HepG2 (cell line): ENCODE measurements around the gene MINDY1. TPM values are rescaled to one million over a fixed set of nuclear protein-coding genes. Genes with fewer than 3 reads are reported as not detected.

Experiments used
- BCL6 ChIP-seq: IDR thresholded peaks from 2 replicates; pipeline ENCODE4 v1.6.1; 2016; ENCODE audit warnings: missing genetic modification reagents, missing compliant biosample characterization
- EEA1 ChIP-seq: sonication (generic); formaldehyde crosslinking; IDR thresholded peaks from 2 replicates; pipeline ENCODE4 v1.5.1; 2020; ENCODE audit warnings: mild to moderate bottlenecking, missing genetic modification reagents, borderline replicate concordance
- ERF ChIP-seq: IDR thresholded peaks from 2 replicates; pipeline ENCODE4 v1.6.1; 2018; ENCODE audit warnings: missing biosample characterization, missing genetic modification reagents
- GATAD2A ChIP-seq: IDR thresholded peaks from 2 replicates; pipeline ENCODE4 v1.6.1; 2016
- SOX6 ChIP-seq, 2 experiments: fragments of 450-650 bp in 1 of 2; sonication (generic) in 1 of 2; formaldehyde crosslinking in 1 of 2; IDR thresholded peaks; 2 replicates each; pipeline versions ENCODE4 v1.4.0 to v1.6.1; 2017 to 2020; ENCODE audit warnings: antibody characterized with exemption in 1 of 2, mild to moderate bottlenecking in 1 of 2, missing genetic modification reagents in 1 of 2
- SP5 ChIP-seq: IDR thresholded peaks from 2 replicates; pipeline ENCODE4 v1.6.1; 2016; ENCODE audit warnings: low read depth, borderline replicate concordance
- ZNF335 ChIP-seq: sonication (generic); formaldehyde crosslinking; IDR thresholded peaks from 2 replicates; pipeline ENCODE4 v1.4.0; 2020; ENCODE audit warnings: missing genetic modification reagents
- polyA plus RNA-seq, 8 experiments: library from polyadenylated mRNA; depleted of rRNA in 3 of 8; stranded (reverse) in 7 of 8; unstranded in 1 of 8; fragments of >200 nt; fragmentation: Illumina TruSeq in 4 of 8; extraction: Trizol in 4 of 8; gene quantifications; 2 replicates each; pipeline versions ENCODE4 v1.2.1 to v1.2.3, GENCODE V29; 2011 to 2016; ENCODE audit warnings: low read depth in 4 of 8, missing spikeins in 1 of 8, mixed read lengths in 1 of 8; ENCODE audit not compliant: insufficient read depth in 1 of 8
- total RNA-seq, 5 experiments: library from RNA; depleted of rRNA; stranded (reverse); fragments of >200 nt; fragmentation: Illumina TruSeq; extraction: Trizol; gene quantifications; 2 replicates each; pipeline ENCODE4 v1.2.3, GENCODE V29; 2016; ENCODE audit warnings: low read depth in 1 of 5
- TF ChIP-seq, protein P1 (sequence below): IDR thresholded peaks from 2 replicates; pipeline ENCODE4 v1.4.0; 2020; ENCODE audit warnings: mild to moderate bottlenecking, missing genetic modification reagents
- TF ChIP-seq, protein P2 (sequence below): sonication (generic); formaldehyde crosslinking; conservative IDR thresholded peaks from 2 replicates; pipeline ENCODE4 v1.4.0; 2020; ENCODE audit warnings: mild to moderate bottlenecking, missing genetic modification reagents, moderate library complexity
- TF ChIP-seq, protein P3 (sequence below): sonication (generic); formaldehyde crosslinking; IDR thresholded peaks from 2 replicates; pipeline ENCODE4 v1.9.0; 2022; ENCODE audit warnings: low read depth, missing genetic modification reagents
- TF ChIP-seq, protein P4 (sequence below): sonication (generic); formaldehyde crosslinking; IDR thresholded peaks from 2 replicates; pipeline ENCODE4 v1.4.0; 2020; ENCODE audit warnings: missing genetic modification reagents
- TF ChIP-seq, protein P5 (sequence below): sonication (generic); formaldehyde crosslinking; IDR thresholded peaks from 2 replicates; pipeline ENCODE4 v1.4.0; 2020; ENCODE audit warnings: missing genetic modification reagents, borderline replicate concordance

MINDY1 gene
- total and polyA plus RNA-seq, 2 of the 13 experiments (the other 11 are each of a cell fraction or from before 2014, with no cell fraction given) = 11.1 to 15.0 TPM

DNA sequence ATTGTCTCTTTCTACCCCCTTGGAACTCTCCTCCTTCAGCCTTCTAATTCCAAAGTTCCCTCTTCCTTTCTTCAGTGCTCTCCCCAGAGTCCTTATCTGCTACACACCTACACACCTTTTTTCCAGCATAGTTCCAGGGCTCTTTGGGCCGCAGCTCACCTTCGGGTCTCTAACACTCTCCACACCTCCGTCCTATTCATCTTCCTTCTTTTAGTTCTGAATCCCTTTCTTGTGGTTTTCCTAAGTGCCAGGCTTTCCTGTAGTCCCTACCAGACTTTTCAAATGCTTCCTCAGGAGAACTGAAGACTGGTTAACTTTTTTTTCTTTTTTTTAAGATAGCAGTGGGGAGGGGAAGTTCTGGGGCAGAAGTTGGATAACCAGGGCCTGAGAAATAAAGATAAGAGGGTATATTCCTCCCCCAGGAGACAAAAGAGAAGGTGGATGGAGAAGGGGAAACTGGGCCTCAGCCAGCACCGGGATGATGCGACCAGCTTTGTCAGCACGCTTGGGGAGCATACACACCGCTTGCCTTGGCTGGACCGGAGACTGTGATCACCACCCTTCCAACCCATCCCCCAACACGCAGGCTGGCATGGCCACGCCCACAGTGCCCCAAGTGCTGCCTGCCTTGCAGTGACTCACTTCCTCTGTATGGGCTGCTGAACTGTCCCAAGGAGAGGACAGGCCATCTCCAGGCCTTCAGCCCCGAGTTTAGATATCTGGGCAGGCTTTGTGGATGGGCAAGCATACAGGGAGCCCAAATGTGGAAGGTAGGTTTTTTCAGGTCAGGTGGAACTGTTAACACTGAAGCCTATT lies 29.6 kb downstream of the MINDY1 start (continued):
- TF ChIP-seq, protein P1, sequence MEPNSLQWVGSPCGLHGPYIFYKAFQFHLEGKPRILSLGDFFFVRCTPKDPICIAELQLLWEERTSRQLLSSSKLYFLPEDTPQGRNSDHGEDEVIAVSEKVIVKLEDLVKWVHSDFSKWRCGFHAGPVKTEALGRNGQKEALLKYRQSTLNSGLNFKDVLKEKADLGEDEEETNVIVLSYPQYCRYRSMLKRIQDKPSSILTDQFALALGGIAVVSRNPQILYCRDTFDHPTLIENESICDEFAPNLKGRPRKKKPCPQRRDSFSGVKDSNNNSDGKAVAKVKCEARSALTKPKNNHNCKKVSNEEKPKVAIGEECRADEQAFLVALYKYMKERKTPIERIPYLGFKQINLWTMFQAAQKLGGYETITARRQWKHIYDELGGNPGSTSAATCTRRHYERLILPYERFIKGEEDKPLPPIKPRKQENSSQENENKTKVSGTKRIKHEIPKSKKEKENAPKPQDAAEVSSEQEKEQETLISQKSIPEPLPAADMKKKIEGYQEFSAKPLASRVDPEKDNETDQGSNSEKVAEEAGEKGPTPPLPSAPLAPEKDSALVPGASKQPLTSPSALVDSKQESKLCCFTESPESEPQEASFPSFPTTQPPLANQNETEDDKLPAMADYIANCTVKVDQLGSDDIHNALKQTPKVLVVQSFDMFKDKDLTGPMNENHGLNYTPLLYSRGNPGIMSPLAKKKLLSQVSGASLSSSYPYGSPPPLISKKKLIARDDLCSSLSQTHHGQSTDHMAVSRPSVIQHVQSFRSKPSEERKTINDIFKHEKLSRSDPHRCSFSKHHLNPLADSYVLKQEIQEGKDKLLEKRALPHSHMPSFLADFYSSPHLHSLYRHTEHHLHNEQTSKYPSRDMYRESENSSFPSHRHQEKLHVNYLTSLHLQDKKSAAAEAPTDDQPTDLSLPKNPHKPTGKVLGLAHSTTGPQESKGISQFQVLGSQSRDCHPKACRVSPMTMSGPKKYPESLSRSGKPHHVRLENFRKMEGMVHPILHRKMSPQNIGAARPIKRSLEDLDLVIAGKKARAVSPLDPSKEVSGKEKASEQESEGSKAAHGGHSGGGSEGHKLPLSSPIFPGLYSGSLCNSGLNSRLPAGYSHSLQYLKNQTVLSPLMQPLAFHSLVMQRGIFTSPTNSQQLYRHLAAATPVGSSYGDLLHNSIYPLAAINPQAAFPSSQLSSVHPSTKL (CRISPR knock-in tag) = peak; percentile 65
- TF ChIP-seq, protein P2, sequence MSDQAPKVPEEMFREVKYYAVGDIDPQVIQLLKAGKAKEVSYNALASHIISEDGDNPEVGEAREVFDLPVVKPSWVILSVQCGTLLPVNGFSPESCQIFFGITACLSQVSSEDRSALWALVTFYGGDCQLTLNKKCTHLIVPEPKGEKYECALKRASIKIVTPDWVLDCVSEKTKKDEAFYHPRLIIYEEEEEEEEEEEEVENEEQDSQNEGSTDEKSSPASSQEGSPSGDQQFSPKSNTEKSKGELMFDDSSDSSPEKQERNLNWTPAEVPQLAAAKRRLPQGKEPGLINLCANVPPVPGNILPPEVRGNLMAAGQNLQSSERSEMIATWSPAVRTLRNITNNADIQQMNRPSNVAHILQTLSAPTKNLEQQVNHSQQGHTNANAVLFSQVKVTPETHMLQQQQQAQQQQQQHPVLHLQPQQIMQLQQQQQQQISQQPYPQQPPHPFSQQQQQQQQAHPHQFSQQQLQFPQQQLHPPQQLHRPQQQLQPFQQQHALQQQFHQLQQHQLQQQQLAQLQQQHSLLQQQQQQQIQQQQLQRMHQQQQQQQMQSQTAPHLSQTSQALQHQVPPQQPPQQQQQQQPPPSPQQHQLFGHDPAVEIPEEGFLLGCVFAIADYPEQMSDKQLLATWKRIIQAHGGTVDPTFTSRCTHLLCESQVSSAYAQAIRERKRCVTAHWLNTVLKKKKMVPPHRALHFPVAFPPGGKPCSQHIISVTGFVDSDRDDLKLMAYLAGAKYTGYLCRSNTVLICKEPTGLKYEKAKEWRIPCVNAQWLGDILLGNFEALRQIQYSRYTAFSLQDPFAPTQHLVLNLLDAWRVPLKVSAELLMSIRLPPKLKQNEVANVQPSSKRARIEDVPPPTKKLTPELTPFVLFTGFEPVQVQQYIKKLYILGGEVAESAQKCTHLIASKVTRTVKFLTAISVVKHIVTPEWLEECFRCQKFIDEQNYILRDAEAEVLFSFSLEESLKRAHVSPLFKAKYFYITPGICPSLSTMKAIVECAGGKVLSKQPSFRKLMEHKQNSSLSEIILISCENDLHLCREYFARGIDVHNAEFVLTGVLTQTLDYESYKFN (CRISPR knock-in tag) = peak; percentile 51; the same call in 1 of the 2 replicates
- TF ChIP-seq ZNF335 (CRISPR knock-in tag) = 0 out of 2 replicates have a peak, but pooled peaks have one; percentile 55
- 0 out of 2 replicates have a peak, but pooled peaks have one; percentile 7 for TF ChIP-seq BCL6 (CRISPR knock-in tag)
- peak; percentile 89 for TF ChIP-seq SP5 (CRISPR knock-in tag)
- no peak for TF ChIP-seq EEA1 (CRISPR knock-in tag)
- no peak for TF ChIP-seq SOX6 (IDR thresholded peaks at IDR 0.05)
- TF ChIP-seq SOX6 (CRISPR knock-in tag; IDR thresholded peaks at IDR 0.05) = 0 out of 2 replicates have a peak, but pooled peaks have one; percentile 15
- TF ChIP-seq, protein P3, sequence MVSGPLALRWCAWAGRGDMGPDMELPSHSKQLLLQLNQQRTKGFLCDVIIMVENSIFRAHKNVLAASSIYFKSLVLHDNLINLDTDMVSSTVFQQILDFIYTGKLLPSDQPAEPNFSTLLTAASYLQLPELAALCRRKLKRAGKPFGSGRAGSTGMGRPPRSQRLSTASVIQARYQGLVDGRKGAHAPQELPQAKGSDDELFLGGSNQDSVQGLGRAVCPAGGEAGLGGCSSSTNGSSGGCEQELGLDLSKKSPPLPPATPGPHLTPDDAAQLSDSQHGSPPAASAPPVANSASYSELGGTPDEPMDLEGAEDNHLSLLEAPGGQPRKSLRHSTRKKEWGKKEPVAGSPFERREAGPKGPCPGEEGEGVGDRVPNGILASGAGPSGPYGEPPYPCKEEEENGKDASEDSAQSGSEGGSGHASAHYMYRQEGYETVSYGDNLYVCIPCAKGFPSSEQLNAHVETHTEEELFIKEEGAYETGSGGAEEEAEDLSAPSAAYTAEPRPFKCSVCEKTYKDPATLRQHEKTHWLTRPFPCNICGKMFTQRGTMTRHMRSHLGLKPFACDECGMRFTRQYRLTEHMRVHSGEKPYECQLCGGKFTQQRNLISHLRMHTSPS = peak; percentile 97
- peak; percentile 75; the same call in 1 of the 2 replicates for TF ChIP-seq ERF (CRISPR knock-in tag)
- TF ChIP-seq GATAD2A (CRISPR knock-in tag) = peak; percentile 79
- TF ChIP-seq, protein P4, sequence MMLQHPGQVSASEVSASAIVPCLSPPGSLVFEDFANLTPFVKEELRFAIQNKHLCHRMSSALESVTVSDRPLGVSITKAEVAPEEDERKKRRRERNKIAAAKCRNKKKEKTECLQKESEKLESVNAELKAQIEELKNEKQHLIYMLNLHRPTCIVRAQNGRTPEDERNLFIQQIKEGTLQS (CRISPR knock-in tag) = peak; percentile 27; the same call in 1 of the 2 replicates
- TF ChIP-seq, protein P5, sequence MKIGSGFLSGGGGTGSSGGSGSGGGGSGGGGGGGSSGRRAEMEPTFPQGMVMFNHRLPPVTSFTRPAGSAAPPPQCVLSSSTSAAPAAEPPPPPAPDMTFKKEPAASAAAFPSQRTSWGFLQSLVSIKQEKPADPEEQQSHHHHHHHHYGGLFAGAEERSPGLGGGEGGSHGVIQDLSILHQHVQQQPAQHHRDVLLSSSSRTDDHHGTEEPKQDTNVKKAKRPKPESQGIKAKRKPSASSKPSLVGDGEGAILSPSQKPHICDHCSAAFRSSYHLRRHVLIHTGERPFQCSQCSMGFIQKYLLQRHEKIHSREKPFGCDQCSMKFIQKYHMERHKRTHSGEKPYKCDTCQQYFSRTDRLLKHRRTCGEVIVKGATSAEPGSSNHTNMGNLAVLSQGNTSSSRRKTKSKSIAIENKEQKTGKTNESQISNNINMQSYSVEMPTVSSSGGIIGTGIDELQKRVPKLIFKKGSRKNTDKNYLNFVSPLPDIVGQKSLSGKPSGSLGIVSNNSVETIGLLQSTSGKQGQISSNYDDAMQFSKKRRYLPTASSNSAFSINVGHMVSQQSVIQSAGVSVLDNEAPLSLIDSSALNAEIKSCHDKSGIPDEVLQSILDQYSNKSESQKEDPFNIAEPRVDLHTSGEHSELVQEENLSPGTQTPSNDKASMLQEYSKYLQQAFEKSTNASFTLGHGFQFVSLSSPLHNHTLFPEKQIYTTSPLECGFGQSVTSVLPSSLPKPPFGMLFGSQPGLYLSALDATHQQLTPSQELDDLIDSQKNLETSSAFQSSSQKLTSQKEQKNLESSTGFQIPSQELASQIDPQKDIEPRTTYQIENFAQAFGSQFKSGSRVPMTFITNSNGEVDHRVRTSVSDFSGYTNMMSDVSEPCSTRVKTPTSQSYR = peak; percentile 97
